Activated T-cell treated with anti-CD3 and anti-CD28 coated beads, Interleukin-2, amount 50 U/mL, for 72 hours (primary cell): ENCODE results near the gene SEC24A. TPM values are rescaled to one million over a fixed set of nuclear protein-coding genes. Genes with fewer than 3 reads are reported as not detected.
"Not testable (repeated sequence)": the region's sequence is repeated elsewhere in the genome, so short reads cannot be mapped to it uniquely, and the experiment has no call there.

Experiments
- ATAC-seq, 2 donors: fragments of 150-1000 bp; cut with Tn5 transposase; replicated peaks in 1 of 2; 2 replicates each; pipeline ENCODE4 v1.10.0; 2021; ENCODE audit warnings: moderate library complexity in 2 of 2, mild to moderate bottlenecking in 1 of 2
- DNase-seq, 2 donors: peaks; one replicate each; pipeline ENCODE4 v3.0.0; 2021 to 2022; ENCODE audit warnings: mixed read lengths in 1 of 2
- H3K27ac Mint-ChIP-seq: one replicate; pipeline ENCODE4 v1.8.0; 2022; ENCODE audit warnings: mild to moderate bottlenecking, moderate library complexity, mixed read lengths
- H3K27me3 Mint-ChIP-seq: one replicate; pipeline ENCODE4 v1.8.0; 2022; ENCODE audit warnings: low read depth, mixed read lengths
- H3K36me3 Mint-ChIP-seq, 2 donors: one replicate each; pipeline ENCODE4 v1.8.0; 2022; ENCODE audit warnings: mixed read lengths in 2 of 2, mild to moderate bottlenecking in 1 of 2; ENCODE audit not compliant: insufficient read depth in 2 of 2
- H3K4me1 Mint-ChIP-seq: one replicate; pipeline ENCODE4 v1.8.0; 2022; ENCODE audit warnings: low read depth, mixed read lengths
- H3K4me3 Mint-ChIP-seq, 2 donors: one replicate each; pipeline ENCODE4 v1.8.0; 2022; ENCODE audit warnings: mild to moderate bottlenecking in 2 of 2, mixed read lengths in 2 of 2, moderate library complexity in 2 of 2
- H3K9me3 Mint-ChIP-seq, 2 donors: one replicate each; pipeline ENCODE4 v1.8.0; 2022; ENCODE audit warnings: mixed read lengths in 2 of 2
- total RNA-seq, 2 donors: library from RNA; stranded (reverse); gene quantifications; one replicate each; pipeline ENCODE4 v1.2.3, GENCODE V29; 2022

Gene SEC24A
- total RNA-seq, 2 donors from 2014 or later = 32.0 to 49.5 TPM

DNA sequence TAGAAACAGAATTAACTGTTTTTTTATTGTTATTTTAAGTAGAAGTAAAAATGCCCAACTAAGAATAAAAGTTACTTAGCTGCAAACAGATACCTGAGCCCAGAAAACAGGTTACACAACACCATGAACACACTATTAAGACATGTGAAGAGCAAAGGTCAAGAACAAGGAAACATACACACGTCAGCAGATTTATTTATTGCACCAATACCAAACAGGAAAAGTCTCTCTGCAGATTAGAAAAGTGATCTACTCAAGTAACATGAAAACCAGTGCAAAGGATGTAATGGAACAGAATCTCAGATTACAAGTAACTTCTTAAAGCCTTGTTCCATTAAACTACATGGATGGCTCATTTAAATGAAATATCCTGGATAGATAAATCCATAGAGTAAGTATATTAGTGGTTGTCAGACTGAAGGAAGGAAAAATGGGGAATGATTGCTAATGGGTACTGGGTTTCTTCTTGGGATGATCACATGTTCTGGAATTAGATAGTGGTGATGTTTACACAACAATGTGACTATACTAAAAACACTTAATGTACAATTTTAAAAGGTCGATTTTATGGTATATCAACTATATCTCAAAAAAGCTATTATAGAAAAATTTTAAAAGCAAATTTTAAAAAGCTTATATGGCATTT is 22.1 kb upstream of the SEC24A start:
- DNase-seq (no peak), ATAC-seq (no peak)
- H3K4me3 Mint-ChIP-seq = peak overlapping the region in 1 of 2 donors; percentile 43
- peak overlapping the region; percentile 89 for H3K27ac Mint-ChIP-seq
- H3K9me3 Mint-ChIP-seq = no peaks in the 10 kb centered on the region
- H3K27me3 Mint-ChIP-seq = no peaks in the 10 kb centered on the region
- H3K4me1 Mint-ChIP-seq = peaks cover 26% of the 10 kb centered on the region
- H3K36me3 Mint-ChIP-seq = peaks cover 0 to 15% of the 10 kb centered on the region in 2 donors

DNA sequence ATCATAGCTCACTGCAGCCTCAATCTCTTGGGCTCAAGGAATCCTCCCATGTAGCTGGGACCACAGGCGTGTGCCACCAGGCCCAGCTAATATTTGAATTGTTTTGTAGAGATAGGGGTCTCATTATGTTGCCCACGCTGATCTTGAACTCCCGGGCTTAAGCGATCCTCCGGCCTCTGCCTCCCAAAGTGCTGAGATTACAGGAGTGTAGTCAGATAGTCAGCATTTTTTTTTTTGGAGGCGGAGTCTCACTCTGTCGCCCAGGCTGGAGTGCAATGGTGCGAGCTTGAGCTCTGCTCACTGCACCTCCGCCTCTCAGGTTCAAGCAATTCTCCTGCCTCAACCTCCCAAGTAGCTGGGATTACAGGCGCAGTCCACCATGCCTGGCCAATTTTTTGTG is 14.4 kb upstream of the SEC24A start:
- no peak overlapping the region for H3K4me3 Mint-ChIP-seq
- H3K4me1 Mint-ChIP-seq = peaks cover 36% of the 10 kb centered on the region
- H3K9me3 Mint-ChIP-seq = no peaks in the 10 kb centered on the region
- no peak overlapping the region for H3K27ac Mint-ChIP-seq
- ATAC-seq (no peak), DNase-seq (no peak)
- no peaks in the 10 kb centered on the region for H3K27me3 Mint-ChIP-seq
- peaks cover 0 to 3% of the 10 kb centered on the region in 2 donors for H3K36me3 Mint-ChIP-seq

DNA sequence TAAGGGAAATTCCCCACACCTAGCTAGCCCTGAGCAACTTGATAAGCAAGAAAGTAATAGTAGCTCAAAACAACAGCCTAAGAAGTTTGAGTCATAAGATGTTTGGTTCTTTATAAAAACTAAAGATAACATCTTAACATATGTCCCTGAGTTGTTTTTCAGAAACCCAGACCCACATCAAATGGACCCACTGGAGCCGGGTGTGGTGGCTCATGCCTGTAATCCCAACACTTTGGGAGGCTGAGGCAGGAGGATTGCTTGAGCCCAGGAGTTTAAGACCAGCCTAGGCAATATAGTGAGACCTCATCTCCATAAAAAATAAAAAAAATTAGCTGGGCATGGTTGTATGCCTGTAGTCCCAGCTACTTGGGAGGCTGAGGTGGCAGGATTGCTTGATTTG is 13.2 kb upstream of the SEC24A start:
- ATAC-seq = peak; percentile 30 to 46
- Mint-ChIP-seq H3K4me1 (peaks cover 26% of the 10 kb centered on the region), H3K4me3 (peak overlapping the region; percentile 48 to 57), H3K27ac (peak overlapping the region; percentile 30)
- not testable (repeated sequence) for H3K27me3 Mint-ChIP-seq, H3K9me3 Mint-ChIP-seq, H3K36me3 Mint-ChIP-seq
- peak in 1 of 2 donors; percentile 51 for DNase-seq

DNA sequence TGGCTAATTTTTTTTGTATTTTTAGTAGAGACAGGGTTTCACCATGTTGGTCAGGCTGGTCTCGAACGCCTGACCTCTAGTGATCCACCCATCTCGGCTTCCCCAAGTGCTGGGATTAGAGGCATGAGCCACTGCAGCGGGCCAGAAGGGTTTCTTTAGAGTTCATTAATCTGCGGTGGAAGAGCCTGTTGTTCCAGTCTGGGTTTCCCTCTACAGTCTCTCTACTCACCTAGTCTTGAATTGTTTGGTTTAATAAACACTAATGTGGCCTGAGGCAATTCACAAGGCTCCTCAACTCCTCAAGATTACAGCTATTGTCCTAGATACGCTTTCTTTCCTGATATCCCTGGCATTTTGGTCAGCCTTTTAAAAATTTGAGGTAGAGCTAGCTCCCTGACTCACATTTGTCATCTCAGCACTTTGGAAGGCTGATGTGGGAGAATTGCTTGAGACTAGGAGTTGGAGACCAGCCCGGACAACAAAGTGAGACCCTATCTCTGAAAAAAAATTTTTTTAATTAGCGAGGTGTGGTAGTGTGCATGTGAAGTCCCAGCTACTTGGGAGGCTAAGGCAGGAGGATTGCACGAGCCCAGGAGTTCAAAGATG is 11.4 kb upstream of the SEC24A start:
- DNase-seq (no peak), ATAC-seq (no peak)
- Mint-ChIP-seq H3K4me1 (peaks cover 14% of the 10 kb centered on the region), H3K4me3 (no peak overlapping the region), H3K9me3 (no peaks in the 10 kb centered on the region), H3K36me3 (no peaks in the 10 kb centered on the region), H3K27me3 (no peaks in the 10 kb centered on the region), H3K27ac (no peak overlapping the region)

DNA sequence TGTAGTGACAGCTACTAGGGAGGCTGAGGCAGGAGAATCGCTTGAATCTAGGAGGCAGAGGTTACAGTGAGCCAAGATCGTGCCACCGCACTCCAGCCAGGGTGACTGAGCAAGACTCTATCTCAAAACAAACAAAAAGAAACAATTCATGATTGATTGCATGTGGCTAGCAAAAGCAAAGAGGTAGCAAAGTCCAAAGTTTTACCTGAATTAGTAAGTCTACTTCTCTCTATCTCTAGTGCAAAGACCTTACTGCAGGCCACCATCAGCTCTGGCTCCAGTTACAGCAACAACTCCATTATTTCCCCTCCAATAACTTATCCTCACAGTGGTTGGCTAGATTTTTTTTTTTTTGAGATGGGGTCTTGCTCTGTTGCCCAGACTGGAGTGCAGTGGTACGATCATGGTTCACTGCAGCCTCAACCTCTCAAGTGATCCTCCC is 9.8 kb upstream of the SEC24A start:
- ATAC-seq = no peak

DNA sequence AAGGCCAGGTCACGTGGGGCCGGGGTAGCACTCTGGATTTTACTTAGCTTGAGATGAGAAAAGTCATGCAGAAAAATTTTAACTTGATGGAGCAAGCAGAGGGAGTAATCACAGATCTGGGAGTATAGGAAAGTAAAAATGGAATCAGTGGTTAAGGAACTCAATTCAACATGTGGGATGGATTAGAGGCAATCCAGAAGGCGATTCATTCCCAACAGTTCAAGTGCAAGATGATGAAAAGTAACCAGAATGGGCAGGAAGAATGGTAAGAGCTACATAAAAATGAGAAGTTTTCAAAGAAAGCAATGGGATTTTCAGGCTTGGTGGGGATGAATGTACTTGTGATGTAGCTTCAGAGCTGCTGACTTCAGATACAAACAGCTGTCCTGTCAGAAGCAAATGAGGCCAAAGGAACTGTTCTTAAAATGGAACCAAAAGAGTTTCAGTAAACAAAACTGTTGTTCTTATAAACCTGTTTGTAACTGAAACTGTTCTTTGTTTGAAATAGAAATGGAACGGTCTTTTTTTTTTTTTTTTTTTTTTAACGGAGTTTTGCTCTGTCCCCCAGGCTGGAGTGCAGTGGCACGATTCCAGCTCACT is 5.6 kb upstream of the SEC24A start:
- Mint-ChIP-seq H3K36me3 (no peaks in the 10 kb centered on the region), H3K4me1 (peaks cover 9% of the 10 kb centered on the region), H3K27ac (peak overlapping the region; percentile 3), H3K9me3 (no peaks in the 10 kb centered on the region), H3K27me3 (no peaks in the 10 kb centered on the region), H3K4me3 (no peak overlapping the region)
- ATAC-seq = no peak
- DNase-seq = no peak

More for the DNA sequence above, 9.8 kb upstream of the SEC24A start:
- DNase-seq = no peak
- Mint-ChIP-seq H3K4me1 (peaks cover 14% of the 10 kb centered on the region), H3K9me3 (no peaks in the 10 kb centered on the region), H3K36me3 (no peaks in the 10 kb centered on the region), H3K4me3 (no peak overlapping the region), H3K27me3 (no peaks in the 10 kb centered on the region), H3K27ac (no peak overlapping the region)

DNA sequence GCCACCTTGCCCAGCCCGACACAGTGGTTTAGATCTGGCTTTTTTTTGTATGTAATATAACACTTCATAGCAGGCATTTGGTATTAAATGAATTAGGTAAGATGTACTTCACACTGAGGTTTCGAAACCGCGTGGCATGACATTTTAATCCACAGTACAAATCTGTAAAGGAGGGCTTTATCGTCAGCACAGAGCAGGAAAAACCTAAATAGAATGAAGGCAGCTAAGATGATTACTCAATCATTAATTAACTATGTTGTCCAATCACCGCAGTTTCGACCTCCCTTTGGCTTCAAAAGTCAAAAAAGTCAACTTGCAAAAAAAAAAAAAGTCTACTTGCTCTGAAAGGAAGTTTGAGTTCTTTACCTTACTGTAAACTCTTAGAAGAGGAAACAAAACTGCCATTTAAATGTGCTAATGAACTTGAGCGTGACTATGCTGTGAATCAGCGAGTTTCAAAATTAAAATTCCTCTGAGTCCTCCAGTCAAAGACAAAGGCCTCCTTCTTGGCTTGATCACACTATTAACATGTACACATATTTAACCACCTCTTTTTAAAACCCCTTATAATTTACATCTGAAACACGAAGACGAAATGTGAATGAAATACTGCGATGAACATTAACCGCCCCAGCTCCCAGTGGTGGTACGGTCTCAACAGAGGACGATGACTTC is 698 bp upstream of the SEC24A start:
- peak overlapping the region; percentile 98 for H3K4me3 Mint-ChIP-seq
- DNase-seq (peak; percentile 38 to 42), ATAC-seq (peak; percentile 69 to 70)
- peak overlapping the region; percentile 100 for H3K27ac Mint-ChIP-seq
- H3K36me3 Mint-ChIP-seq = peaks cover 3 to 8% of the 10 kb centered on the region in 2 donors
- no peaks in the 10 kb centered on the region for H3K27me3 Mint-ChIP-seq
- no peaks in the 10 kb centered on the region for H3K9me3 Mint-ChIP-seq
- peaks cover 35% of the 10 kb centered on the region for H3K4me1 Mint-ChIP-seq

DNA sequence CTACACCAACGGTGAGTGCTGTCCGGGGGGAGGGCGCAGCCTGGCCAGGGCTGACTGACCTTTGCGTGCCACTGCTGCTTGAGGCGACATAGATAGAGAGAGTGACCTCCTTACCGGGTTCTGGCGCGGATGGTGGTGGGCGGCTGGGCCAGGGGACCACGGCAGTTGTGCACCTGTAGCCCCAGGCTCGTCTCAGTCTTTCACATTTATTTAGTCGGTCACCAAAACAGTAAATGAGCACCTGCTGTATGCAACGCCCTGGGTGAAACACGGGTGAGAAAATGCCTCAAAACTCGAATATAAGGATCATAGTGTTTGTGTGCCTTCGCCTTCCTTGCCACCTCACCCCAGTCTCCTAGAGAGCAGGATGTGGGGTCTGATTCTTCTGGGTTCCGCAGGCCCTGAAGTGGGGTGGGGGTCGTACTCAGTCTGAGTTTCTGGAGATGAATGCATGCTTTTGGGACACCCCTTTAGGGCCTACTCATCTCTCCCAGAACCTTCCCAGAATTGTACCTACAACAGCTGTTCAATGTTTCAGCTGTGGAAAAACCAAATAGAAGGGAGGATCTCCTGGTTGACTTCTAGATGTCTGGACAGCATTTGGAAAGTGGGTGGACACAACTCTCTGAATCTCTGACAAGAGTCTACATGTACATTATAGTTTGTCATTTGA is 714 bp downstream of the SEC24A start:
- peaks cover 35% of the 10 kb centered on the region for H3K4me1 Mint-ChIP-seq
- no peaks in the 10 kb centered on the region for H3K9me3 Mint-ChIP-seq
- peak in 1 of 2 donors; percentile 4 for ATAC-seq
- H3K36me3 Mint-ChIP-seq = peaks cover 3 to 8% of the 10 kb centered on the region in 2 donors
- peak overlapping the region; percentile 100 for H3K27ac Mint-ChIP-seq
- H3K4me3 Mint-ChIP-seq = peak overlapping the region; percentile 98
- H3K27me3 Mint-ChIP-seq = no peaks in the 10 kb centered on the region
- peak in 1 of 2 donors; percentile 24 for DNase-seq

DNA sequence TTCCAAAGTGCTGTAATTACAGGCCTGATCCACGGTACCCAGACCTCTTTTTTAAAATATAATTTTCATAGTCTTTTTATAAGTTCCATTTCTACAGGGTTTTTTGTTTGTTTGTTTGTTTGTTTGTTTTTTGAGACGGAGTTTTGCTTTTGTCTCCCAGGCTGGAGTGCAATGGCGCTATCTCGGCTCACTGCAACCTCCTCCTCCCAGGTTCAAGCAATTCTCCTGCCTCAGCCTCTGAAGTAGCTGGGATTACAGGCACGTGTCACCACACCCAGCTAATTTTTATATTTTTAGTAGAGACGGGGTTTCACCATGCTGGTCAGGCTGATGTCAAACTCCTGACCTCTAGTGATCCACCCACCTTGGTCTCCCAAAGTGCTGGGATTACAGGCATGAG is 2.1 kb downstream of the SEC24A start:
- Mint-ChIP-seq H3K4me1 (peaks cover 43% of the 10 kb centered on the region), H3K27ac (peak overlapping the region; percentile 100), H3K4me3 (peak overlapping the region; percentile 98)
- H3K9me3 Mint-ChIP-seq, ATAC-seq, DNase-seq, H3K27me3 Mint-ChIP-seq, H3K36me3 Mint-ChIP-seq: not testable (repeated sequence)

DNA sequence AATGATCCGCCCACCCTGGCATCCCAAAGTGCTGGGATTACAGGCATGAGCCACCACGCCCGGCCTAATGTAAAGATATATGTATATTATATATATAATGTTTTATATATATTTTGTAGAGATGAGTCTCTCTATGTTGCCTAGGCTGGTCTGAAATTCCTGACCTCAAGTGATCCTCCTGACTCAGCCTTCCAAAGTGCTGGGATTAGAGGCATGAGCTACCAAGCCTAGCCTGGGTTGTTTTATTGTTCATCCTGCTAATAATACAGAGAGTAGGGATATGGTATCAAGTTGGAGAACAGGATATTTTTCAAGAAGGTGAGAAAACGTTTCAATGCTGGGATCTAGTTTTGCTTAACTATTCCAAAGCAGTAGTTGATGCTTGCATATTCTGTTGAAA is 2.9 kb downstream of the SEC24A start:
- peaks cover 6 to 8% of the 10 kb centered on the region in 2 donors for H3K36me3 Mint-ChIP-seq
- peak overlapping the region in 1 of 2 donors; percentile 49 for H3K4me3 Mint-ChIP-seq
- H3K27ac Mint-ChIP-seq = peak overlapping the region; percentile 40
- peaks cover 46% of the 10 kb centered on the region for H3K4me1 Mint-ChIP-seq
- DNase-seq = no peak
- no peak for ATAC-seq
- no peaks in the 10 kb centered on the region for H3K27me3 Mint-ChIP-seq
- H3K9me3 Mint-ChIP-seq = no peaks in the 10 kb centered on the region

DNA sequence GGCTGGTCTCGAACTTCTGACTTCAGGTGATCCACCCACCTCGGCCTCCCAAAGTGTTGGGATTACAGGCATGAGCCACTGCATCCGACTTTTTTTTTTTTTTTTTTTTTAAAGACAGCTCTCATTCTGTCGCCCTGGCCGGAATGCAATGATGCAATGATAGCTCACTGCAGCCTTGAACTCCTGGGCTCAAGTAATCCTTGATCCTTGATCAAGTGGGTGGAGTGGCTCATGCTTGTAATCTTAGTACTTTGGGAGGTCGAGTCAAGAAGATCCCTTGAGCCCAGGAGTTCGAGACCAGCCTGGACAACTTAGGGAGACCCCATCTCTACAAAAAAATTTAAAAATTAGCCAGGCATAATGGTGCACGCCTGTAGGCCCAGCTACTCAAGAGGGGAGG is 8.1 kb downstream of the SEC24A start:
- ATAC-seq = no peak
- DNase-seq = no peak
- peaks cover 45% of the 10 kb centered on the region for H3K4me1 Mint-ChIP-seq
- no peak overlapping the region for H3K4me3 Mint-ChIP-seq
- no peak overlapping the region for H3K27ac Mint-ChIP-seq
- H3K36me3 Mint-ChIP-seq = peaks cover 6 to 10% of the 10 kb centered on the region in 2 donors
- H3K27me3 Mint-ChIP-seq = no peaks in the 10 kb centered on the region
- H3K9me3 Mint-ChIP-seq = no peaks in the 10 kb centered on the region

DNA sequence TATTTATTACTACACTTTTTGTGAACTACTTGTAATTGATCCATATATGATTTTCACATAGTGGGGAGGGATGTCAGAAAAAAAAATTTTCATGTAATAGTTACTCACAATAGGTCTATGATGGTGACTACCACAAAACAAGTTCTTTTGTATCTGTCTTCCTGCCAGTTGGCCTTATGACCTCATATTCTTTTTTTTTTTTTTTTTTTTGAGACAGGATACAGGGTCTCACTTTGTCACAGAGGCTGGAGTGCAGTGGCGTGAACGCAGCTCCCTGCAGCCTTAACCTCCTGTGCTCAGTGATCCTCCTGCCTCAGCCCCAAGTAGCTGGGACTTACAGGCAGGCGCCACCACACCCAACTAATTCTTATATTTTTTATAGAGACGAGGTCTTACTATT is 10.9 kb downstream of the SEC24A start:
- Mint-ChIP-seq H3K27ac (no peak overlapping the region), H3K36me3 (peaks cover 7 to 10% of the 10 kb centered on the region in 2 donors), H3K27me3 (no peaks in the 10 kb centered on the region), H3K4me1 (peaks cover 41% of the 10 kb centered on the region), H3K4me3 (no peak overlapping the region), H3K9me3 (no peaks in the 10 kb centered on the region)
- DNase-seq (no peak), ATAC-seq (peak; percentile 43 to 51)

DNA sequence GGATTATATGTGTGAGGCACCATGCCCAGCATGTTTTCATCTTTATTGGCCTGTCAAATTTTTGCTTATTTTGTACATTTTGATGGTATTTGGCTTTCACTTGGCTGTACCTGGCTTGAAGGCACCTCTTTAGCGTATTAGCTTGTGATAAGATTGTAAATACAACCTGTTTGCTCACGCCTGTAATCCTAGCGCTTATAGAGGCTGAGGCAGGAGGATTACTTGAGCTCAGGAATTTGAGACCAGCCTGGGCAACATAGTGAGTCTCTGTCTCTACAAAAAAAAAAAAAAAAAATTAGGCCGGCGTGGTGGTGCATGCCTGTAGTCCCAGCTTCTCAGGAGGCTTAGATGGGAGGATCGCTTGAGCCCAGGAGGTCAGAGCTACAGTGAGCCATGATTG is 11.3 kb downstream of the SEC24A start:
- Mint-ChIP-seq H3K27ac (peak overlapping the region; percentile 38), H3K4me1 (peaks cover 37% of the 10 kb centered on the region), H3K4me3 (no peak overlapping the region), H3K9me3 (no peaks in the 10 kb centered on the region), H3K27me3 (no peaks in the 10 kb centered on the region), H3K36me3 (peaks cover 8 to 10% of the 10 kb centered on the region in 2 donors)
- ATAC-seq (no peak), DNase-seq (no peak)
